ENCODE measurements around the gene BRIP1.

- TF ChIP-seq RAD21 (IDR thresholded peaks at IDR 0.05; ENCODE audit: low read depth) (no peak), YY1 (IDR thresholded peaks at IDR 0.05; ENCODE audit: low read depth) (no peak), REST (IDR thresholded peaks at IDR 0.05; ENCODE audit: low read depth) (no peak), EP300 (IDR thresholded peaks at IDR 0.05; ENCODE audit: borderline replicate concordance) (no peak), TCF12 (IDR thresholded peaks at IDR 0.05; ENCODE audit: low read depth) (no peak), CREB1 (IDR thresholded peaks at IDR 0.05; ENCODE audit: low read depth) (no peak), TEAD4 (IDR thresholded peaks at IDR 0.05) (no peak), TAF1 (IDR thresholded peaks at IDR 0.05; ENCODE audit: low read depth) (no peak), ZBTB7A (IDR thresholded peaks at IDR 0.05; ENCODE audit: low read depth) (no peak), EGR1 (IDR thresholded peaks at IDR 0.05) (no peak), NFIC (IDR thresholded peaks at IDR 0.05) (no peak), CEBPB (IDR thresholded peaks at IDR 0.05) (no peak)
Observed at GRCh38 chr17:61789872-61790271, 73.5 kb downstream of the BRIP1 start.
